ENCODE measurements around the gene PCOLCE2. TPM values are rescaled to one million over a fixed set of nuclear protein-coding genes. Genes with fewer than 3 reads are reported as not detected.

PCOLCE2 gene
- total RNA-seq, 1 experiment from 2014 or later = 3.2 TPM

DNA sequence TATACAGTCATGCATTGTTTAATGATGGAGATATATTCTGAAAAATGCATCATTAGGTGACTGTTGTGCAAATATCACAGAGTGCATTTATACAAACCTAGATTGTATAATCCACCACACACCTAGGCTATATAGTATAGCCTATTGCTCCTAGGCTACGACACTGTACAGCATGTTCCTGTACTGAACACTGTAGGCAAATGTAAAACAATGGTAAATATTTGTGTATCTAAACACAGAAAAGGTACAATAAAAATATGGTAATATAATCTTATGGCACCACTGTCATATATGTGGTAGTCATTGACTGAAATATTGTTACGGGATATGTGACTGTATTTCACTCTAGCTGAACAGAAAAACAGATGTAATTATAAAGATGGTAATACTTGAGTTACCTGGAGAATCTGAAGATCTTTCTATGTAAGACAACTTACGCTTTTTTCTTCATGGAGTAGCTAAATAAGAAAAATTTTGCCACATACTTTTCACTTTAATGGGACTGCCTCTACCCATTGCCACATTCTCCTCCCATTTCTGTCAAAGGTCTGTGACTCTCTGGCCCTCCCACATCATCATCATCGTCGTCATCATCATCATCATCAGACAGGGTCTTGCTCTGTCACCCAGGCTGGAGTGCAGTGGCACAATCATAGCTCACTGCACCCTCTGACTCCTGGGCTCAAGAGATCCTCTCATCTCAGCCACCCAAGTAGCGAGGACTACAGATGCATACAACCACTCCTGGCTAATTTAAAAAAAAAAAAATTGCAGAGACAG is 7.2 kb downstream of the PCOLCE2 start:
- intact Hi-C loops (cut with micrococcal nuclease) = no loop called here
- Mint-ChIP-seq H3K27me3 (ENCODE audit: insufficient read depth, unreplicated experiment) (no peaks in the 10 kb centered on the region), H3K27ac (ENCODE audit: low read depth, unreplicated experiment) (no peak overlapping the region), H3K4me3 (ENCODE audit: unreplicated experiment) (no peak overlapping the region), H3K9me3 (ENCODE audit: unreplicated experiment) (no peaks in the 10 kb centered on the region), H3K36me3 (ENCODE audit: insufficient read depth, unreplicated experiment) (no peaks in the 10 kb centered on the region), H3K4me1 (ENCODE audit: insufficient read depth, unreplicated experiment) (no peaks in the 10 kb centered on the region)
- TF ChIP-seq, protein P1, sequence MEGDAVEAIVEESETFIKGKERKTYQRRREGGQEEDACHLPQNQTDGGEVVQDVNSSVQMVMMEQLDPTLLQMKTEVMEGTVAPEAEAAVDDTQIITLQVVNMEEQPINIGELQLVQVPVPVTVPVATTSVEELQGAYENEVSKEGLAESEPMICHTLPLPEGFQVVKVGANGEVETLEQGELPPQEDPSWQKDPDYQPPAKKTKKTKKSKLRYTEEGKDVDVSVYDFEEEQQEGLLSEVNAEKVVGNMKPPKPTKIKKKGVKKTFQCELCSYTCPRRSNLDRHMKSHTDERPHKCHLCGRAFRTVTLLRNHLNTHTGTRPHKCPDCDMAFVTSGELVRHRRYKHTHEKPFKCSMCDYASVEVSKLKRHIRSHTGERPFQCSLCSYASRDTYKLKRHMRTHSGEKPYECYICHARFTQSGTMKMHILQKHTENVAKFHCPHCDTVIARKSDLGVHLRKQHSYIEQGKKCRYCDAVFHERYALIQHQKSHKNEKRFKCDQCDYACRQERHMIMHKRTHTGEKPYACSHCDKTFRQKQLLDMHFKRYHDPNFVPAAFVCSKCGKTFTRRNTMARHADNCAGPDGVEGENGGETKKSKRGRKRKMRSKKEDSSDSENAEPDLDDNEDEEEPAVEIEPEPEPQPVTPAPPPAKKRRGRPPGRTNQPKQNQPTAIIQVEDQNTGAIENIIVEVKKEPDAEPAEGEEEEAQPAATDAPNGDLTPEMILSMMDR (IDR thresholded peaks at IDR 0.05; ENCODE audit: unreplicated experiment) = no peak
- ChIA-PET POLR2A (no interaction called here), CTCF (no interaction called here)
- no peak for DNase-seq (ENCODE audit: unreplicated experiment)
- no TSS peak for BruUV-seq (replicated peaks)

DNA sequence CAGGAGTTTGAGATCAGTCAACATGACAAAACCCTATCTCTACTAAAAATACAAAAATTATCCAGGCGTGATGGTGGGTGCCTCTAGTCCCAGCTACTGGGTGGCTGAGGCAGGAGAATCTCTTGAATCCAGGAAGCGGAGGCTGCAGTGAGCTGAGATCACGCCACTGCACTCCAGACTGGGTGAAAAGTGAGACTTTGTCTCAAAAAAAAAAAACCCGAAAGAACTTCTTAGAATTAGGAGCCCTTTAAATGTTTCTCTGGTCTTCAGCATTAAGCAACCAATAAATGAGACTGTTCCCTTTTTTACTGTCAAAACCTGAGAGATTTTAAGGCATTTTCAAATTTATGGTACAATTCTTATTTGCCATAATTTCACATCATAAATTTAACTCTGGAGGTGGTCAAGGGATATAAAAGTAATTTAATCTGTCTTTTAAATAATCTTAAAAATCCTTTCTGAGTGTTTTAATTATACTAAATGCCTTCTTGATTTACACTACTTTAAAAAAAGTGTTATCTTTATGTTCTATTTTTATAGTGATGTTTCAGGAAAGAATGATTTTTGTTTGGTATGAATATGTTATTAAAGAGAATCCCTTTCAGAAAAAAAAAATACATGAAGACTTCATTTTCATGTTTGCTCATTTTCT is 10.1 kb downstream of the PCOLCE2 start:
- H3K36me3 Mint-ChIP-seq (ENCODE audit: insufficient read depth, unreplicated experiment) = no peaks in the 10 kb centered on the region
- ChIA-PET POLR2A (interaction anchor here (1.3 kb wide), 1 partner anchor 25 kb away, joined by 3 read pairs; no protein-coding TSS in a partner anchor), CTCF (no interaction called here)
- no peak for DNase-seq (ENCODE audit: unreplicated experiment)
- TF ChIP-seq, protein P1 (IDR thresholded peaks at IDR 0.05; ENCODE audit: unreplicated experiment) = no peak
- no TSS peak for BruUV-seq (replicated peaks)
- no peak overlapping the region for H3K27ac Mint-ChIP-seq (ENCODE audit: low read depth, unreplicated experiment)
- H3K9me3 Mint-ChIP-seq (ENCODE audit: unreplicated experiment) = no peaks in the 10 kb centered on the region
- intact Hi-C loops (cut with micrococcal nuclease) = no loop called here
- no peaks in the 10 kb centered on the region for H3K4me1 Mint-ChIP-seq (ENCODE audit: insufficient read depth, unreplicated experiment)
- no peak overlapping the region for H3K4me3 Mint-ChIP-seq (ENCODE audit: unreplicated experiment)
- H3K27me3 Mint-ChIP-seq (ENCODE audit: insufficient read depth, unreplicated experiment) = no peaks in the 10 kb centered on the region

DNA sequence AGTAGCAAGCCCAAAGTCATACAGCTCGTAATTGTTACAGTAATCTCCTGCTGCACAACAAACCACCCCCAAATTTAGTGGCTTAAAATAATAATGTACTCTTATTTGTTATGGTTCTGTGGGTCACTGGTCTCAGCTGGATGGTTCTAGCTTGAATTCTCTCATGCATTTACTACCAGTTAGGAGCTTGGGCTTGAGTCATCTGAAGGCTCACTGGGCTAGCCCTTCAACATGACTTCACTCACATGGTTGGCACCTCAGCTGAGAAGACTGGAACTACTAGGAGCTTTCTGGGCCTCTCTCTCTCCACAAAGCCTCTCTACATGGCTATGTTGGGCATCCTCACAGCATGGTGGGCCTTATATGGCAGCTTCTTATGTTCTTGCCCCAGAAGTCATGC is 12.5 kb downstream of the PCOLCE2 start:
- no peaks in the 10 kb centered on the region for H3K4me1 Mint-ChIP-seq (ENCODE audit: insufficient read depth, unreplicated experiment)
- no peak overlapping the region for H3K27ac Mint-ChIP-seq (ENCODE audit: low read depth, unreplicated experiment)
- no peaks in the 10 kb centered on the region for H3K36me3 Mint-ChIP-seq (ENCODE audit: insufficient read depth, unreplicated experiment)
- TF ChIP-seq, protein P1 (IDR thresholded peaks at IDR 0.05; ENCODE audit: unreplicated experiment) = no peak
- H3K4me3 Mint-ChIP-seq (ENCODE audit: unreplicated experiment) = no peak overlapping the region
- no peaks in the 10 kb centered on the region for H3K9me3 Mint-ChIP-seq (ENCODE audit: unreplicated experiment)
- POLR2A ChIA-PET = no interaction called here
- no peak for DNase-seq (ENCODE audit: unreplicated experiment)
- no peaks in the 10 kb centered on the region for H3K27me3 Mint-ChIP-seq (ENCODE audit: insufficient read depth, unreplicated experiment)
- BruUV-seq (replicated peaks) = no TSS peak
- intact Hi-C loops (cut with micrococcal nuclease) = no loop called here
- CTCF ChIA-PET = interaction anchor here (0.7 kb wide), 1 partner anchor 40 kb away, joined by 4 read pairs; no protein-coding TSS in a partner anchor

DNA sequence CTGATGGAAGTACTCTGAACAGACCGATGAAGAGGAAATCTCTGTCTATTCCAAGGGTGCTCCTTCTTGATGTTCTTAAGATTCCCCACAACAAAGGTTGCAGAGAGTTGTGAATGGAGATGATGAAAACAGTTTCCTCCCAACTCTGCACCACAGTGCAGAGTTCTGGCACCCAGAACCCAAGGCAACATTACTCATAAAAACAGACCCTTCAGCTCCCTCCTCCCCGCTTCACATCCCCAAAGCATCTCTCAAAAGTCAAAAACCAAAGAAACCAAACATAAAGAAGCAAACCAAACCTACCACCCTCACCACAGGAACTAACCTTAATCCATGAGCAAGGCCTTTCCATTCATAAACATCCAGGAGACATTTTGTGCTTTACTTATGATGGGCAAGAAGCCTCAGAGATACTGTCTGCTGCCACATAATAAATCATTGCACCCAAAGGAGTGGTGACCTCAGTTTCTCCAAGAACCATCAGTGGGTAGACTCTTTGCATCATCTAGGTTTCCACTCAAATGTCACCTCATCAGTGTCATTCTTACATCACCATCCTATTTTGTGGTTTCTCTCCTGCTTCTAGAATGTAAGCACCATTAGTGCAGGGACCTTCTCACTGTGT is 13.2 kb downstream of the PCOLCE2 start:
- TF ChIP-seq, protein P1 (IDR thresholded peaks at IDR 0.05; ENCODE audit: unreplicated experiment) = no peak
- Mint-ChIP-seq H3K27ac (ENCODE audit: low read depth, unreplicated experiment) (no peak overlapping the region), H3K36me3 (ENCODE audit: insufficient read depth, unreplicated experiment) (no peaks in the 10 kb centered on the region), H3K27me3 (ENCODE audit: insufficient read depth, unreplicated experiment) (no peaks in the 10 kb centered on the region), H3K4me3 (ENCODE audit: unreplicated experiment) (no peak overlapping the region), H3K9me3 (ENCODE audit: unreplicated experiment) (no peaks in the 10 kb centered on the region), H3K4me1 (ENCODE audit: insufficient read depth, unreplicated experiment) (no peaks in the 10 kb centered on the region)
- no peak for DNase-seq (ENCODE audit: unreplicated experiment)
- ChIA-PET POLR2A (no interaction called here), CTCF (no interaction called here)
- BruUV-seq (replicated peaks) = no TSS peak
- intact Hi-C loops (cut with micrococcal nuclease) = no loop called here

Data from MCF 10A (cell line).